HG03439 (cell line): ENCODE results near the gene PANK4.

Experiments used
- ATAC-seq: cut with Tn5 transposase; IDR thresholded peaks from one replicate; pipeline ENCODE4 v1.9.1; 2021; ENCODE audit warnings: mild to moderate bottlenecking, moderate library complexity; ENCODE audit not compliant: unreplicated experiment

PANK4 gene

GRCh38 chr1:2480236-2480985 lies 46.0 kb downstream of the PANK4 start:
- no peak for ATAC-seq

- ATAC-seq, result no peak
Measured at GRCh38 chr1:2479618-2480017, 46.8 kb downstream of the PANK4 start.

GRCh38 chr1:2479186-2479585 lies 47.2 kb downstream of the PANK4 start:
- no peak for ATAC-seq

- ATAC-seq, result no peak
Measured at GRCh38 chr1:2477791-2478499, 48.5 kb downstream of the PANK4 start.

- ATAC-seq, result no peak
Measured at GRCh38 chr1:2477309-2477708, 49.1 kb downstream of the PANK4 start.

- ATAC-seq, result no peak
Measured at GRCh38 chr1:2476061-2476999, 50.1 kb downstream of the PANK4 start, which contains the start of gene PLCH2. TSS of gene PLCH2 (plus strand) at chr1:2476289. CDS start at chr1:2476589, 300 bp downstream.

GRCh38 chr1:2475571-2475970 lies 50.8 kb downstream of the PANK4 start:
- no peak for ATAC-seq

GRCh38 chr1:2474933-2475371 lies 51.4 kb downstream of the PANK4 start:
- ATAC-seq, result no peak

- no peak for ATAC-seq
Measured at GRCh38 chr1:2474104-2474844, 52.1 kb downstream of the PANK4 start.

- ATAC-seq, result no peak
Measured at GRCh38 chr1:2473198-2473597, 53.2 kb downstream of the PANK4 start.

GRCh38 chr1:2472561-2473177 lies 53.7 kb downstream of the PANK4 start:
- no peak for ATAC-seq

GRCh38 chr1:2472109-2472508 lies 54.3 kb downstream of the PANK4 start:
- no peak for ATAC-seq

GRCh38 chr1:2471587-2472001 lies 54.8 kb downstream of the PANK4 start:
- ATAC-seq, result no peak

GRCh38 chr1:2471159-2471471 lies 55.3 kb downstream of the PANK4 start:
- no peak for ATAC-seq

GRCh38 chr1:2470290-2471158 lies 55.9 kb downstream of the PANK4 start:
- no peak for ATAC-seq

GRCh38 chr1:2469103-2469940 lies 57.1 kb downstream of the PANK4 start:
- no peak for ATAC-seq

- no peak for ATAC-seq
Measured at GRCh38 chr1:2468540-2468939, 57.9 kb downstream of the PANK4 start.

GRCh38 chr1:2468041-2468472 lies 58.3 kb downstream of the PANK4 start:
- ATAC-seq, result no peak
